HepG2 (cell line): ENCODE data around the gene OR2B2.

ENCODE experiments used
- KAT2B ChIP-seq: fragments of 150-350 bp; IDR thresholded peaks from 2 replicates; pipeline ENCODE4 v1.6.1; 2014; ENCODE audit warnings: low read depth, low read length, borderline replicate concordance
- POLR2A ChIP-seq, 2 experiments: IDR thresholded peaks; 2 replicates each; pipeline ENCODE4 v1.6.1; 2011; ENCODE audit warnings: low read depth in 2 of 2, low read length in 2 of 2, mild to moderate bottlenecking in 1 of 2, moderate library complexity in 1 of 2; ENCODE audit not compliant: insufficient read depth in 1 of 2
- ZNF18 ChIP-seq: sonication (generic); formaldehyde crosslinking; IDR thresholded peaks from 2 replicates; pipeline ENCODE4 v1.8.0; 2022; ENCODE audit warnings: mild to moderate bottlenecking, missing genetic modification reagents; ENCODE audit not compliant: insufficient replicate concordance

GRCh38 chr6:27873021-27873940 lies 38.9 kb downstream of the OR2B2 start:
- no peak for TF ChIP-seq ZNF18 (CRISPR knock-in tag)
- TF ChIP-seq KAT2B, result no peak
- TF ChIP-seq POLR2A (IDR thresholded peaks at IDR 0.05; ENCODE audit: insufficient read depth in 1 of 2, low read depth in 2 of 2, low read length in 2 of 2), result no peak
